Measurements from ENCODE around the gene STK32C. TPM values are rescaled to one million over a fixed set of nuclear protein-coding genes. Genes with fewer than 3 reads are reported as not detected.
A peak's percentile ranks its signal among the peaks of the same experiment; 100 is the strongest.

Gene STK32C
- total RNA-seq, 1 donor from 2014 or later = 2.5 TPM

- no peak for DNase-seq (ENCODE audit: low spot score)
- Mint-ChIP-seq H3K36me3 (no peaks in the 10 kb centered on the region), H3K27ac (no peak overlapping the region), H3K4me3 (no peak overlapping the region), H3K4me1 (peaks cover 15% of the 10 kb centered on the region), H3K9me3 (peaks cover 16% of the 10 kb centered on the region), H3K27me3 (ENCODE audit: insufficient read depth, low read depth) (peaks cover 3% of the 10 kb centered on the region)
- Histone ChIP-seq H3K9me3 (ENCODE audit: low read depth) (no peaks in the 10 kb centered on the region), H3K36me3 (no peaks in the 10 kb centered on the region), H3K27ac (no peak overlapping the region), H3F3A (ENCODE audit: low read depth) (no peaks in the 10 kb centered on the region), H4K20me1 (ENCODE audit: low read depth) (peaks cover 30% of the 10 kb centered on the region), H2AFZ (replicated peaks) (no peak overlapping the region), H3K4me2 (no peak overlapping the region), H3K9ac (no peak overlapping the region), H3K27me3 (peaks cover 6% of the 10 kb centered on the region), H3K4me3 (no peak overlapping the region), H3K4me1 (peaks cover 13% of the 10 kb centered on the region), H3K79me2 (ENCODE audit: low read depth) (no peaks in the 10 kb centered on the region)
- TF ChIP-seq EZH2 (IDR thresholded peaks at IDR 0.05) (no peak), CTCF (IDR thresholded peaks at IDR 0.05) (no peak), EZH2phosphoT487 (IDR thresholded peaks at IDR 0.05) (no peak)
Observed at GRCh38 chr10:132289439-132289838, 18.3 kb downstream of the STK32C start.

GRCh38 chr10:132283604-132284382 is 24.0 kb downstream of the STK32C start:
- no peak for DNase-seq (ENCODE audit: low spot score)
- Histone ChIP-seq H3K4me1 (peaks cover 10% of the 10 kb centered on the region), H3K27ac (no peak overlapping the region), H3K9ac (no peak overlapping the region), H3K36me3 (no peaks in the 10 kb centered on the region), H3F3A (ENCODE audit: low read depth) (peaks cover 4% of the 10 kb centered on the region), H2AFZ (replicated peaks) (no peak overlapping the region), H3K79me2 (ENCODE audit: low read depth) (no peaks in the 10 kb centered on the region), H3K9me3 (ENCODE audit: low read depth) (no peaks in the 10 kb centered on the region), H4K20me1 (ENCODE audit: low read depth) (peaks cover 7% of the 10 kb centered on the region), H3K4me3 (no peak overlapping the region), H3K4me2 (no peak overlapping the region), H3K27me3 (peaks cover 6% of the 10 kb centered on the region)
- Mint-ChIP-seq H3K4me1 (peaks cover 18% of the 10 kb centered on the region), H3K27me3 (ENCODE audit: insufficient read depth, low read depth) (peaks cover 13% of the 10 kb centered on the region), H3K9me3 (peaks cover 11% of the 10 kb centered on the region), H3K36me3 (no peaks in the 10 kb centered on the region), H3K27ac (no peak overlapping the region), H3K4me3 (no peak overlapping the region)
- TF ChIP-seq CTCF (IDR thresholded peaks at IDR 0.05) = no peak
- TF ChIP-seq EZH2 (IDR thresholded peaks at IDR 0.05) = no peak
- TF ChIP-seq EZH2phosphoT487 (IDR thresholded peaks at IDR 0.05) = no peak

GRCh38 chr10:132282667-132283603 is 24.8 kb downstream of the STK32C start:
- TF ChIP-seq EZH2 (IDR thresholded peaks at IDR 0.05) = no peak
- no peak for TF ChIP-seq CTCF (IDR thresholded peaks at IDR 0.05)
- no peak for TF ChIP-seq EZH2phosphoT487 (IDR thresholded peaks at IDR 0.05)
- Histone ChIP-seq H3K4me3 (no peak overlapping the region), H3K79me2 (ENCODE audit: low read depth) (no peaks in the 10 kb centered on the region), H3K36me3 (no peaks in the 10 kb centered on the region), H3K9me3 (ENCODE audit: low read depth) (no peaks in the 10 kb centered on the region), H3K4me1 (peaks cover 10% of the 10 kb centered on the region), H2AFZ (replicated peaks) (no peak overlapping the region), H3K27ac (no peak overlapping the region), H3K27me3 (peaks cover 6% of the 10 kb centered on the region), H4K20me1 (ENCODE audit: low read depth) (peaks cover 7% of the 10 kb centered on the region), H3F3A (ENCODE audit: low read depth) (peaks cover 4% of the 10 kb centered on the region), H3K9ac (no peak overlapping the region), H3K4me2 (no peak overlapping the region)
- H3K27ac Mint-ChIP-seq = peak overlapping the region; percentile 59
- peaks cover 21% of the 10 kb centered on the region for H3K4me1 Mint-ChIP-seq
- H3K36me3 Mint-ChIP-seq = no peaks in the 10 kb centered on the region
- peaks cover 17% of the 10 kb centered on the region for H3K27me3 Mint-ChIP-seq (ENCODE audit: insufficient read depth, low read depth)
- DNase-seq (ENCODE audit: low spot score) = peak; percentile 36
- no peak overlapping the region for H3K4me3 Mint-ChIP-seq
- H3K9me3 Mint-ChIP-seq = peaks cover 7% of the 10 kb centered on the region

All from neural progenitor cell (in vitro differentiated cells).